ENCODE measurements around the gene SLC28A2.
"Not testable (repeated sequence)": the region's sequence is repeated elsewhere in the genome, so short reads cannot be mapped to it uniquely, and the experiment has no call there.

Gene SLC28A2

GRCh38 chr15:45242289-45242688, 9.7 kb upstream of the SLC28A2 start:
- no peak for TF ChIP-seq CTCF (IDR thresholded peaks at IDR 0.05; ENCODE audit: insufficient read depth, missing control alignments)
- no peak for DNase-seq (ENCODE audit: insufficient read length, low spot score)
- no peak for FAIRE-seq

GRCh38 chr15:45249125-45249780, 2.8 kb upstream of the SLC28A2 start:
- no peak for DNase-seq (ENCODE audit: insufficient read length, low spot score)
- no peak for FAIRE-seq
- TF ChIP-seq CTCF (IDR thresholded peaks at IDR 0.05; ENCODE audit: insufficient read depth, missing control alignments), result no peak

GRCh38 chr15:45253330-45253729, 1.3 kb downstream of the SLC28A2 start:
- FAIRE-seq (no peak), DNase-seq (ENCODE audit: insufficient read length, low spot score) (no peak)
- TF ChIP-seq CTCF (IDR thresholded peaks at IDR 0.05; ENCODE audit: insufficient read depth, missing control alignments), result peak; percentile 26

GRCh38 chr15:45254405-45254804, 2.4 kb downstream of the SLC28A2 start:
- no peak for TF ChIP-seq CTCF (IDR thresholded peaks at IDR 0.05; ENCODE audit: insufficient read depth, missing control alignments)
- FAIRE-seq, result no peak

GRCh38 chr15:45254824-45255223, 2.8 kb downstream of the SLC28A2 start:
- DNase-seq (ENCODE audit: insufficient read length, low spot score); FAIRE-seq: not testable (repeated sequence)

More at GRCh38 chr15:45254405-45254804, 2.4 kb downstream of the SLC28A2 start:
- DNase-seq (ENCODE audit: insufficient read length, low spot score), result no peak

GRCh38 chr15:45259796-45260195, 7.8 kb downstream of the SLC28A2 start:
- TF ChIP-seq CTCF (IDR thresholded peaks at IDR 0.05; ENCODE audit: insufficient read depth, missing control alignments), result no peak
- no peak for DNase-seq (ENCODE audit: insufficient read length, low spot score)
- no peak for FAIRE-seq

GRCh38 chr15:45262906-45263461, 10.9 kb downstream of the SLC28A2 start:
- DNase-seq (ENCODE audit: insufficient read length, low spot score), result no peak
- TF ChIP-seq CTCF (IDR thresholded peaks at IDR 0.05; ENCODE audit: insufficient read depth, missing control alignments), result no peak
- no peak for FAIRE-seq

Data from D721Med (cell line).